PFSK-1 (cell line): ENCODE results near the gene NEURL1B.

Experiments used
- FOXP2 ChIP-seq: optimal IDR thresholded peaks from 2 replicates; pipeline ENCODE3; 2011; ENCODE audit warnings: borderline replicate concordance, control low read depth, inconsistent platforms; ENCODE audit not compliant: insufficient read depth; ENCODE audit errors: extremely low read length, extremely low read depth
- POLR2AphosphoS5 ChIP-seq: IDR thresholded peaks from 2 replicates; pipeline ENCODE4 v1.6.1; 2012; ENCODE audit warnings: low read depth, mild to moderate bottlenecking, control low read depth, low read length, moderate library complexity
- SIN3A ChIP-seq: IDR thresholded peaks from 2 replicates; pipeline ENCODE4 v1.6.1; 2012; ENCODE audit warnings: mild to moderate bottlenecking, low read length, moderate library complexity, borderline replicate concordance; ENCODE audit not compliant: insufficient read depth
- TAF1 ChIP-seq: IDR thresholded peaks from 2 replicates; pipeline ENCODE4 v1.6.1; 2012; ENCODE audit warnings: low read length, control low read depth, borderline replicate concordance; ENCODE audit not compliant: insufficient read depth
- TF ChIP-seq, protein P1 (sequence below), 2 experiments: IDR thresholded peaks; 2 replicates each; pipeline versions ENCODE4 v1.6.1 to v1.8.0; 2011 to 2012; ENCODE audit warnings: low read depth in 2 of 2, low read length in 2 of 2, control low read depth in 1 of 2, inconsistent platforms in 1 of 2, mild to moderate bottlenecking in 1 of 2, moderate library complexity in 1 of 2; ENCODE audit not compliant: insufficient read depth in 1 of 2

The NEURL1B gene

DNA sequence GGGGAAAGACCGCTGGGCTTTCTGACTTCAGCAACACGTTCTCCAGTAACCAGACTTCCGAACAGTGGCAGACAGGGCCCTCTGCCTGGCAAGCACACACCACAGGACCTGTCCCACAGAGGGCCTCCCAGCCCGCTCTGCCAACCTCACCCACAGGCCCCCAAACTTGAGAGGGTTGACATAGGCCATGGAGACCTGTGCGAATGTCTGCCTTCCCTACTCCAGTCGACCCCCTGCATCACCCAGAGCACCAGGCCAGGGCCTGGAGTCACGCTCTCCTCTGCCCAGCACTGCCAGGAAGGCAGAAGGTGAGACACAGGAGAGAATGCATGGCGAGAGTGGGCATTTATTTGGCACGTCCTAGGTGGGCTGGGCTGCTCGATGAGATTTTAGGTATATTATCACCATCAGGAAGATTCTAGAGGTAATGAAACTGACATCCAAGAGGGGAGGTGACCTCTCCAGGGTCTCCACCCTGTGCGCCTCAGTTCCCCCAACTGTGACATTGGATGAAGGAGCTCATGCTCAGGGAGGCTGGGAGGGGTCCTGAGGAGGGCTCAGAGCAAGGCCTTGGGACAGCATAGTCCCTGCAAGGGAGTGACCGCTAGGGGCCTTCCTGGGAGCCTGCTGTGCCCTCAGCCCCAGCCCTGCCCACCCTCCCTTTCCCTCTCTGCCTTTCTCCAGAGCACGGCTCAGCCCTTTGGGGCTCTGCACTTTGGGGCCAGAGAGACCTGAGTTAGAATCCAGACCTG is 75.0 kb downstream of the NEURL1B start:
- TF ChIP-seq SIN3A (no peak), POLR2AphosphoS5 (no peak), FOXP2 (peak; percentile 5)

DNA sequence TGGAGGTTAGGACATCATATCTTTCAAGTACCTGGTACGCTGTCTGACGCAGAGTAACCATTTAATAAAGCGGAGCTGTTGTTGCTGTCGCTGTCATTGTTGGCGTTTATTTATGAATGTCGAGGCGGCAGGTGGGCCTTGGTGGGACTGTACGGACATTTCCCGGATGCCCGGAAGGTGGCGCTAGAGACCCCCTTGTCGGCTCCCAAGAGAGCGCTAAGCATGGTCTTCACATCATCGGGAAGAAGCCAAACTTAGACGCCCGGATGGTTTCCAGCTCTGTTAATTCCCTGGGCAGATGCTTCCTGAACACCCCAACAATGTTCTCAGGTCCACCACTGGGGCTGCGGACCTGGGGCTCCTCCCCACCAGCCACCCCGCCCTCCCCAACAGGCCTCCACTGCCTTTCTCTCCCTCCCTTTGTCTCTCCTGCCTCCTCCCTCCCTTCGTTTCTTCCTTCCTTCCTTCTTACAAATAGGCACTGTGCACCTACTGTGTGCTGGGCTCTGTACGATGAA is 75.8 kb downstream of the NEURL1B start:
- TF ChIP-seq TAF1 = no peak
- TF ChIP-seq, protein P1, sequence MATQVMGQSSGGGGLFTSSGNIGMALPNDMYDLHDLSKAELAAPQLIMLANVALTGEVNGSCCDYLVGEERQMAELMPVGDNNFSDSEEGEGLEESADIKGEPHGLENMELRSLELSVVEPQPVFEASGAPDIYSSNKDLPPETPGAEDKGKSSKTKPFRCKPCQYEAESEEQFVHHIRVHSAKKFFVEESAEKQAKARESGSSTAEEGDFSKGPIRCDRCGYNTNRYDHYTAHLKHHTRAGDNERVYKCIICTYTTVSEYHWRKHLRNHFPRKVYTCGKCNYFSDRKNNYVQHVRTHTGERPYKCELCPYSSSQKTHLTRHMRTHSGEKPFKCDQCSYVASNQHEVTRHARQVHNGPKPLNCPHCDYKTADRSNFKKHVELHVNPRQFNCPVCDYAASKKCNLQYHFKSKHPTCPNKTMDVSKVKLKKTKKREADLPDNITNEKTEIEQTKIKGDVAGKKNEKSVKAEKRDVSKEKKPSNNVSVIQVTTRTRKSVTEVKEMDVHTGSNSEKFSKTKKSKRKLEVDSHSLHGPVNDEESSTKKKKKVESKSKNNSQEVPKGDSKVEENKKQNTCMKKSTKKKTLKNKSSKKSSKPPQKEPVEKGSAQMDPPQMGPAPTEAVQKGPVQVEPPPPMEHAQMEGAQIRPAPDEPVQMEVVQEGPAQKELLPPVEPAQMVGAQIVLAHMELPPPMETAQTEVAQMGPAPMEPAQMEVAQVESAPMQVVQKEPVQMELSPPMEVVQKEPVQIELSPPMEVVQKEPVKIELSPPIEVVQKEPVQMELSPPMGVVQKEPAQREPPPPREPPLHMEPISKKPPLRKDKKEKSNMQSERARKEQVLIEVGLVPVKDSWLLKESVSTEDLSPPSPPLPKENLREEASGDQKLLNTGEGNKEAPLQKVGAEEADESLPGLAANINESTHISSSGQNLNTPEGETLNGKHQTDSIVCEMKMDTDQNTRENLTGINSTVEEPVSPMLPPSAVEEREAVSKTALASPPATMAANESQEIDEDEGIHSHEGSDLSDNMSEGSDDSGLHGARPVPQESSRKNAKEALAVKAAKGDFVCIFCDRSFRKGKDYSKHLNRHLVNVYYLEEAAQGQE (IDR thresholded peaks at IDR 0.05; ENCODE audit: insufficient read depth in 1 of 2, low read depth in 2 of 2, low read length in 2 of 2) = no peak
- no peak for TF ChIP-seq POLR2AphosphoS5
- TF ChIP-seq SIN3A = no peak
- TF ChIP-seq FOXP2 = no peak

DNA sequence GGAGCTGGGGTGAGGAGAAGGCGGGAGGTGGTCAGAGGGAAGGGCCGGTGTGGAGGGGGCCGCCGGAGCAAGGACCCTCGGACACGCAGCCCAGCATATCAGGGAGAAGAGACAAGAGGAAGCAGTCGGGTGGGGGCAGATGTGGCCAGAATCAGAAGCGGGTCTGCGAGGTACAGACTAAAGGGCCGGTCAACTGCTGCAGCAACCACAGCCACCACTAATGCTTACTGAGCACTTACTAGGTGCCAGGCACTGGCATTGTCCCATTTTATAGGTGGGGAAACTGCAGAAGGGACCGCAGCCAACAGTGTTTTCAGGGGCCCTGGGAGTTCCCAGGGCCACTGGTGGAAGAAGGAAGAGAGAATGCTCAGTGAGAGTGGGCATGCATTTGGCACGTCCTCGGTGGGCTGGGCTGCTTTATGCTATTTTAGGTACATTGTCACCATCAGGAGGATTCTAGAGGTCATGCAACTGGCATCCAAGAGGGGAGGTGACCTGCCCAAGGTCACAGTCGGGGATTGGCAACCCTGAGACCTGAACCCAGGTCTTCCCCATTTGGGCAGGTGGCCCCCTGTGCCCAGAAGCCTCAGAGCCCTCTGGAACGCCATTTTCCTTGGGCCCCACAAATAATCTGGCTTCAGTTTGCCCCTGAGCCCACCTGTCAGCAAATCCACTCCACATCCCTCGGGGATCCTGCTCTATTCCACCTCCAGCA is 76.6 kb downstream of the NEURL1B start:
- TF ChIP-seq TAF1 (no peak), POLR2AphosphoS5 (no peak), SIN3A (no peak), FOXP2 (no peak)
- TF ChIP-seq, protein P1 (IDR thresholded peaks at IDR 0.05; ENCODE audit: insufficient read depth in 1 of 2, low read depth in 2 of 2, low read length in 2 of 2) = no peak

DNA sequence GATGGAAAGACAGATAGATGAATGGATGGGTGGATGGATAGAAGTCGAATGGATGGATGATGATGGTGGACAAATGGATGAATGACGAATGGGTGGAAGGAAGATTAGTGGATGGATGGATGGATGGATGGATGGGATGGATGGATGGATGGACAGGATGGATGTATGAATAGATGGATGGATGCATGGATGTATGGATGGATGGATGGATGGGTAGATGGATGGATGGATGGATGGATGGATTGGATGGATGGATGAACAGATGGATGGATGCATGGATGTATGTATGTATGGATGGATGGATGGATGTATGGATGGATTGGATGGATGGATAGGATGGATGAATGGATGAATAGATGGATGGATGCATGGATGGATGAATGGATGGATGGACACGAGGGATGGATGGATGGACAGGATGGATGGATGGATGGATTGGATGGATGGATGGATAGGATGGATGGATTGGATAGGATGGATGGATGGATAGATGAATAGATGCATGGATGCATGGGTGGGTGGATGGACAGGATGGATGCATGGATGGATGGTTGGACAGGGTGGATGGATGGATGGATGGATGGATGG is 77.6 kb downstream of the NEURL1B start:
- TF ChIP-seq TAF1 (no peak), FOXP2 (no peak), POLR2AphosphoS5 (no peak)

DNA sequence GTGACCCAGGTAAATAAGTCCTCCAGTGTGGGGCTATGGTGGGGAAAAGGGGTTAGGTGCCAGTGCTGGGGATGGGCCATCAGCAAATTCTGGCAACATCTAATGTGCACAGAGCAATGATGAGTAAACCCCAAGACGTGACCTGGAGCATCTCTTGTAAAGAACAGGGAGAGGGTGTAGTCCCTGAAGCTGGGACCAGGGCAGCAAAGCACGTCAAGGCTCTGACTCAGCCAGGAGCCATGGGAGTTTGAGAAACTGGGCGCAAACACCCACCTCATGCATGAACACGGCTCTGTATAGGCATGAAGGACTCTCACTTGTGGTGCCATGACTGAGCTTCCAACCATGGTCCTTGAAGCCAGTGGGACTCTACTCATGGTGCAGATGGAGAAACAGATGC is 78.1 kb downstream of the NEURL1B start:
- TF ChIP-seq POLR2AphosphoS5 (no peak), FOXP2 (no peak), SIN3A (no peak), TAF1 (no peak)
- TF ChIP-seq, protein P1 (IDR thresholded peaks at IDR 0.05; ENCODE audit: insufficient read depth in 1 of 2, low read depth in 2 of 2, low read length in 2 of 2) = no peak
